HepG2 (cell line): ENCODE results near the gene FERMT2.

Source experiments
- ATF7 ChIP-seq, 2 experiments: fragments of 450-650 bp in 1 of 2; sonication (generic) in 1 of 2; formaldehyde crosslinking in 1 of 2; IDR thresholded peaks; 2 replicates each; pipeline versions ENCODE4 v1.4.0 to v1.6.1; 2016 to 2020; ENCODE audit warnings: antibody characterized with exemption in 1 of 2, mild to moderate bottlenecking in 1 of 2, missing genetic modification reagents in 1 of 2
- ETV6 ChIP-seq: sonication (generic); formaldehyde crosslinking; conservative IDR thresholded peaks from 2 replicates; pipeline ENCODE4 v1.4.0; 2020; ENCODE audit warnings: missing genetic modification reagents
- EZH2 ChIP-seq: conservative IDR thresholded peaks from 2 replicates; pipeline ENCODE4 v1.6.1; 2012; ENCODE audit warnings: mild to moderate bottlenecking, low read depth, low read length, moderate library complexity
- NR2F6 ChIP-seq, 2 experiments: IDR thresholded peaks; 2 replicates each; pipeline ENCODE4 v1.6.1; 2016; ENCODE audit warnings: antibody characterized with exemption in 1 of 2, mild to moderate bottlenecking in 1 of 2
- ONECUT2 ChIP-seq: sonication (generic); formaldehyde crosslinking; IDR thresholded peaks from 2 replicates; pipeline ENCODE4 v1.4.0; 2020; ENCODE audit warnings: missing genetic modification reagents
- POLR2AphosphoS2 ChIP-seq: IDR thresholded peaks from 2 replicates; pipeline ENCODE4 v1.6.1; 2011; ENCODE audit warnings: low read depth, low read length, improper control_type of control experiment
- SP2 ChIP-seq: sonication (generic); formaldehyde crosslinking; IDR thresholded peaks from 2 replicates; pipeline ENCODE4 v1.5.1; 2020; ENCODE audit warnings: mild to moderate bottlenecking, missing genetic modification reagents
- ZNF704 ChIP-seq: sonication (generic); formaldehyde crosslinking; IDR thresholded peaks from 2 replicates; pipeline ENCODE4 v1.8.1; 2023; ENCODE audit warnings: mild to moderate bottlenecking, inconsistent platforms, moderate library complexity, missing genetic modification reagents, borderline replicate concordance
- TF ChIP-seq, protein P1 (sequence below): sonication (generic); formaldehyde crosslinking; IDR thresholded peaks from 2 replicates; pipeline ENCODE4 v1.4.0; 2020; ENCODE audit warnings: missing genetic modification reagents
- TF ChIP-seq, protein P2 (sequence below): sonication (generic); formaldehyde crosslinking; IDR thresholded peaks from 2 replicates; pipeline ENCODE4 v1.5.0; 2020; ENCODE audit warnings: mild to moderate bottlenecking, missing genetic modification reagents, moderate library complexity
- TF ChIP-seq, protein P3 (sequence below), 2 experiments: sonication (generic) in 1 of 2; formaldehyde crosslinking in 1 of 2; IDR thresholded peaks; 2 replicates each; pipeline versions ENCODE4 v1.5.1 to v1.6.1; 2011 to 2020; ENCODE audit warnings: borderline replicate concordance in 1 of 2, low read depth in 1 of 2, low read length in 1 of 2, mild to moderate bottlenecking in 1 of 2, missing genetic modification reagents in 1 of 2, moderate library complexity in 1 of 2
- TF ChIP-seq, protein P4 (sequence below): sonication (generic); formaldehyde crosslinking; IDR thresholded peaks from 2 replicates; pipeline ENCODE4 v1.4.0; 2020; ENCODE audit warnings: mild to moderate bottlenecking, missing genetic modification reagents

- TF ChIP-seq ZNF704 (no peak), EZH2 (no peak), POLR2AphosphoS2 (no peak), NR2F6 (IDR thresholded peaks at IDR 0.05) (peak; percentile 91), NR2F6 (CRISPR knock-in tag; IDR thresholded peaks at IDR 0.05) (peak; percentile 95), SP2 (CRISPR knock-in tag) (no peak), ONECUT2 (CRISPR knock-in tag) (peak; percentile 77; the same call in 1 of the 2 replicates), ATF7 (IDR thresholded peaks at IDR 0.05) (no peak), ATF7 (CRISPR knock-in tag; IDR thresholded peaks at IDR 0.05) (no peak), ETV6 (CRISPR knock-in tag) (no peak)
- TF ChIP-seq, protein P1, sequence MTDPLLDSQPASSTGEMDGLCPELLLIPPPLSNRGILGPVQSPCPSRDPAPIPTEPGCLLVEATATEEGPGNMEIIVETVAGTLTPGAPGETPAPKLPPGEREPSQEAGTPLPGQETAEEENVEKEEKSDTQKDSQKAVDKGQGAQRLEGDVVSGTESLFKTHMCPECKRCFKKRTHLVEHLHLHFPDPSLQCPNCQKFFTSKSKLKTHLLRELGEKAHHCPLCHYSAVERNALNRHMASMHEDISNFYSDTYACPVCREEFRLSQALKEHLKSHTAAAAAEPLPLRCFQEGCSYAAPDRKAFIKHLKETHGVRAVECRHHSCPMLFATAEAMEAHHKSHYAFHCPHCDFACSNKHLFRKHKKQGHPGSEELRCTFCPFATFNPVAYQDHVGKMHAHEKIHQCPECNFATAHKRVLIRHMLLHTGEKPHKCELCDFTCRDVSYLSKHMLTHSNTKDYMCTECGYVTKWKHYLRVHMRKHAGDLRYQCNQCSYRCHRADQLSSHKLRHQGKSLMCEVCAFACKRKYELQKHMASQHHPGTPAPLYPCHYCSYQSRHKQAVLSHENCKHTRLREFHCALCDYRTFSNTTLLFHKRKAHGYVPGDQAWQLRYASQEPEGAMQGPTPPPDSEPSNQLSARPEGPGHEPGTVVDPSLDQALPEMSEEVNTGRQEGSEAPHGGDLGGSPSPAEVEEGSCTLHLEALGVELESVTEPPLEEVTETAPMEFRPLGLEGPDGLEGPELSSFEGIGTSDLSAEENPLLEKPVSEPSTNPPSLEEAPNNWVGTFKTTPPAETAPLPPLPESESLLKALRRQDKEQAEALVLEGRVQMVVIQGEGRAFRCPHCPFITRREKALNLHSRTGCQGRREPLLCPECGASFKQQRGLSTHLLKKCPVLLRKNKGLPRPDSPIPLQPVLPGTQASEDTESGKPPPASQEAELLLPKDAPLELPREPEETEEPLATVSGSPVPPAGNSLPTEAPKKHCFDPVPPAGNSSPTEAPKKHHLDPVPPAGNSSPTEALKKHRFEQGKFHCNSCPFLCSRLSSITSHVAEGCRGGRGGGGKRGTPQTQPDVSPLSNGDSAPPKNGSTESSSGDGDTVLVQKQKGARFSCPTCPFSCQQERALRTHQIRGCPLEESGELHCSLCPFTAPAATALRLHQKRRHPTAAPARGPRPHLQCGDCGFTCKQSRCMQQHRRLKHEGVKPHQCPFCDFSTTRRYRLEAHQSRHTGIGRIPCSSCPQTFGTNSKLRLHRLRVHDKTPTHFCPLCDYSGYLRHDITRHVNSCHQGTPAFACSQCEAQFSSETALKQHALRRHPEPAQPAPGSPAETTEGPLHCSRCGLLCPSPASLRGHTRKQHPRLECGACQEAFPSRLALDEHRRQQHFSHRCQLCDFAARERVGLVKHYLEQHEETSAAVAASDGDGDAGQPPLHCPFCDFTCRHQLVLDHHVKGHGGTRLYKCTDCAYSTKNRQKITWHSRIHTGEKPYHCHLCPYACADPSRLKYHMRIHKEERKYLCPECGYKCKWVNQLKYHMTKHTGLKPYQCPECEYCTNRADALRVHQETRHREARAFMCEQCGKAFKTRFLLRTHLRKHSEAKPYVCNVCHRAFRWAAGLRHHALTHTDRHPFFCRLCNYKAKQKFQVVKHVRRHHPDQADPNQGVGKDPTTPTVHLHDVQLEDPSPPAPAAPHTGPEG (CRISPR knock-in tag): no peak
- TF ChIP-seq, protein P2, sequence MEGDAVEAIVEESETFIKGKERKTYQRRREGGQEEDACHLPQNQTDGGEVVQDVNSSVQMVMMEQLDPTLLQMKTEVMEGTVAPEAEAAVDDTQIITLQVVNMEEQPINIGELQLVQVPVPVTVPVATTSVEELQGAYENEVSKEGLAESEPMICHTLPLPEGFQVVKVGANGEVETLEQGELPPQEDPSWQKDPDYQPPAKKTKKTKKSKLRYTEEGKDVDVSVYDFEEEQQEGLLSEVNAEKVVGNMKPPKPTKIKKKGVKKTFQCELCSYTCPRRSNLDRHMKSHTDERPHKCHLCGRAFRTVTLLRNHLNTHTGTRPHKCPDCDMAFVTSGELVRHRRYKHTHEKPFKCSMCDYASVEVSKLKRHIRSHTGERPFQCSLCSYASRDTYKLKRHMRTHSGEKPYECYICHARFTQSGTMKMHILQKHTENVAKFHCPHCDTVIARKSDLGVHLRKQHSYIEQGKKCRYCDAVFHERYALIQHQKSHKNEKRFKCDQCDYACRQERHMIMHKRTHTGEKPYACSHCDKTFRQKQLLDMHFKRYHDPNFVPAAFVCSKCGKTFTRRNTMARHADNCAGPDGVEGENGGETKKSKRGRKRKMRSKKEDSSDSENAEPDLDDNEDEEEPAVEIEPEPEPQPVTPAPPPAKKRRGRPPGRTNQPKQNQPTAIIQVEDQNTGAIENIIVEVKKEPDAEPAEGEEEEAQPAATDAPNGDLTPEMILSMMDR: peak; percentile 33; the same call in 1 of the 2 replicates
- TF ChIP-seq, protein P3, sequence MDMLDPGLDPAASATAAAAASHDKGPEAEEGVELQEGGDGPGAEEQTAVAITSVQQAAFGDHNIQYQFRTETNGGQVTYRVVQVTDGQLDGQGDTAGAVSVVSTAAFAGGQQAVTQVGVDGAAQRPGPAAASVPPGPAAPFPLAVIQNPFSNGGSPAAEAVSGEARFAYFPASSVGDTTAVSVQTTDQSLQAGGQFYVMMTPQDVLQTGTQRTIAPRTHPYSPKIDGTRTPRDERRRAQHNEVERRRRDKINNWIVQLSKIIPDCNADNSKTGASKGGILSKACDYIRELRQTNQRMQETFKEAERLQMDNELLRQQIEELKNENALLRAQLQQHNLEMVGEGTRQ (IDR thresholded peaks at IDR 0.05; ENCODE audit: low read depth, low read length): no peak
- TF ChIP-seq, protein P3 (CRISPR knock-in tag; IDR thresholded peaks at IDR 0.05; ENCODE audit: borderline replicate concordance): no peak
- TF ChIP-seq, protein P4, sequence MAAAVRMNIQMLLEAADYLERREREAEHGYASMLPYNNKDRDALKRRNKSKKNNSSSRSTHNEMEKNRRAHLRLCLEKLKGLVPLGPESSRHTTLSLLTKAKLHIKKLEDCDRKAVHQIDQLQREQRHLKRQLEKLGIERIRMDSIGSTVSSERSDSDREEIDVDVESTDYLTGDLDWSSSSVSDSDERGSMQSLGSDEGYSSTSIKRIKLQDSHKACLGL (CRISPR knock-in tag): no peak
Measured at GRCh38 chr14:52821805-52822250, 129.0 kb downstream of the FERMT2 start.
